Measurements from ENCODE around the gene PKNOX2. TPM values are rescaled to one million over a fixed set of nuclear protein-coding genes. Genes with fewer than 3 reads are reported as not detected.

PKNOX2 gene
- total and polyA plus RNA-seq, 9 of the 15 experiments (the other 6 are each of a cell fraction or from before 2014, with no cell fraction given), result not detected

- no peaks in the 10 kb centered on the region for H3K79me2 ChIP-seq (ENCODE audit: control insufficient read depth, insufficient read depth, low read length)
- no peaks in the 10 kb centered on the region for H3K4me1 ChIP-seq (replicated peaks in 1 of 2; ENCODE audit: control insufficient read depth in 2 of 2, insufficient read depth in 2 of 2, low read length in 2 of 2)
- H3K4me2 ChIP-seq (ENCODE audit: insufficient read depth, low read length), result no peak overlapping the region
- no peak for TF ChIP-seq SNAPC5 (CRISPR knock-in tag; IDR thresholded peaks at IDR 0.05)
- TF ChIP-seq RBM22 (IDR thresholded peaks at IDR 0.05; ENCODE audit: low read depth, low read length, poor library complexity, severe bottlenecking), result no peak
- H3K27ac ChIP-seq (ENCODE audit: extremely low read depth, low read depth, low read length), result no peak overlapping the region
- H4K20me1 ChIP-seq (replicated peaks; ENCODE audit: control insufficient read depth, insufficient read depth, low read length), result no peaks in the 10 kb centered on the region
- BruUV-seq (replicated peaks), result no TSS peak
- no peaks in the 10 kb centered on the region for H3K36me3 ChIP-seq (ENCODE audit: control insufficient read depth, insufficient read depth, low read length)
- no peak overlapping the region for H3K9ac ChIP-seq (ENCODE audit: insufficient read depth in 1 of 2, low read depth in 2 of 2, low read length in 2 of 2)
- DNase-seq (ENCODE audit: extremely low read depth in 1 of 4, low spot score in 3 of 4) (no peak), ATAC-seq (no peak), FAIRE-seq (no peak)
- H3K9me1 ChIP-seq (ENCODE audit: control insufficient read depth, insufficient read depth, low read length), result peaks cover 3% of the 10 kb centered on the region
- ChIA-PET POLR2A (no interaction called here), CTCF (ENCODE audit: low intra/inter-chr PET ratio) (no interaction called here)
- no peak overlapping the region for H3K4me3 ChIP-seq
- intact Hi-C loops (cut with micrococcal nuclease), result no loop called here
- in situ Hi-C loops (cut with MboI), result no loop called here
- WGBS (ENCODE audit: insufficient coverage, low coverage, missing lambda C conversion rate), result 0% methylated on average over 2 of the region's 2 CpGs
- H3K9me3 ChIP-seq (replicated peaks; ENCODE audit: control insufficient read depth, insufficient read depth, low read depth, low read length), result no peaks in the 10 kb centered on the region
- no peak overlapping the region for H2AFZ ChIP-seq (ENCODE audit: low read depth, low read length)
- H3K27me3 ChIP-seq (ENCODE audit: control insufficient read depth in 2 of 2, insufficient read depth in 2 of 2, low read length in 2 of 2), result peaks cover 15 to 83% of the 10 kb centered on the region in 2 experiments
Measured at GRCh38 chr11:125199915-125200314, 35.4 kb downstream of the PKNOX2 start.

GRCh38 chr11:125200441-125200840 lies 35.9 kb downstream of the PKNOX2 start:
- Histone ChIP-seq H3K27ac (ENCODE audit: extremely low read depth, low read depth, low read length) (no peak overlapping the region), H3K4me1 (replicated peaks in 1 of 2; ENCODE audit: control insufficient read depth in 2 of 2, insufficient read depth in 2 of 2, low read length in 2 of 2) (no peaks in the 10 kb centered on the region), H3K9ac (ENCODE audit: insufficient read depth in 1 of 2, low read depth in 2 of 2, low read length in 2 of 2) (no peak overlapping the region), H3K9me1 (ENCODE audit: control insufficient read depth, insufficient read depth, low read length) (peaks cover 3% of the 10 kb centered on the region), H3K27me3 (ENCODE audit: control insufficient read depth in 2 of 2, insufficient read depth in 2 of 2, low read length in 2 of 2) (peaks cover 11 to 82% of the 10 kb centered on the region in 2 experiments), H3K36me3 (ENCODE audit: control insufficient read depth, insufficient read depth, low read length) (no peaks in the 10 kb centered on the region), H3K79me2 (ENCODE audit: control insufficient read depth, insufficient read depth, low read length) (no peaks in the 10 kb centered on the region), H3K4me2 (ENCODE audit: insufficient read depth, low read length) (no peak overlapping the region), H2AFZ (ENCODE audit: low read depth, low read length) (no peak overlapping the region), H3K9me3 (replicated peaks; ENCODE audit: control insufficient read depth, insufficient read depth, low read depth, low read length) (no peaks in the 10 kb centered on the region), H3K4me3 (no peak overlapping the region), H4K20me1 (replicated peaks; ENCODE audit: control insufficient read depth, insufficient read depth, low read length) (no peaks in the 10 kb centered on the region)
- BruUV-seq (replicated peaks), result no TSS peak
- DNase-seq (ENCODE audit: extremely low read depth in 1 of 4, low spot score in 3 of 4) (no peak), ATAC-seq (no peak), FAIRE-seq (no peak)
- no peak for TF ChIP-seq HDAC6 (IDR thresholded peaks at IDR 0.05; ENCODE audit: low read depth, low read length)
- no peak for TF ChIP-seq ZNF551 (CRISPR knock-in tag; IDR thresholded peaks at IDR 0.05)
- no peak for TF ChIP-seq SNRNP70 (optimal IDR thresholded peaks at IDR 0.05; ENCODE audit: low read depth, low read length)
- no peak for TF ChIP-seq ETV5 (CRISPR knock-in tag; IDR thresholded peaks at IDR 0.05; ENCODE audit: low read depth)
- no peak for TF ChIP-seq HNRNPK (IDR thresholded peaks at IDR 0.05; ENCODE audit: low read depth, low read length, poor library complexity, severe bottlenecking)
- intact Hi-C loops (cut with micrococcal nuclease) (no loop called here), in situ Hi-C loops (cut with MboI) (no loop called here)
- 1% methylated on average over 11 of the region's 11 CpGs for WGBS (ENCODE audit: insufficient coverage, low coverage, missing lambda C conversion rate)
- CTCF ChIA-PET (ENCODE audit: low intra/inter-chr PET ratio), result no interaction called here
- POLR2A ChIA-PET, result no interaction called here
